Measurements from ENCODE around the gene ZDBF2.
"Not testable (repeated sequence)": the region's sequence is repeated elsewhere in the genome, so short reads cannot be mapped to it uniquely, and the experiment has no call there.

The ZDBF2 gene

DNA sequence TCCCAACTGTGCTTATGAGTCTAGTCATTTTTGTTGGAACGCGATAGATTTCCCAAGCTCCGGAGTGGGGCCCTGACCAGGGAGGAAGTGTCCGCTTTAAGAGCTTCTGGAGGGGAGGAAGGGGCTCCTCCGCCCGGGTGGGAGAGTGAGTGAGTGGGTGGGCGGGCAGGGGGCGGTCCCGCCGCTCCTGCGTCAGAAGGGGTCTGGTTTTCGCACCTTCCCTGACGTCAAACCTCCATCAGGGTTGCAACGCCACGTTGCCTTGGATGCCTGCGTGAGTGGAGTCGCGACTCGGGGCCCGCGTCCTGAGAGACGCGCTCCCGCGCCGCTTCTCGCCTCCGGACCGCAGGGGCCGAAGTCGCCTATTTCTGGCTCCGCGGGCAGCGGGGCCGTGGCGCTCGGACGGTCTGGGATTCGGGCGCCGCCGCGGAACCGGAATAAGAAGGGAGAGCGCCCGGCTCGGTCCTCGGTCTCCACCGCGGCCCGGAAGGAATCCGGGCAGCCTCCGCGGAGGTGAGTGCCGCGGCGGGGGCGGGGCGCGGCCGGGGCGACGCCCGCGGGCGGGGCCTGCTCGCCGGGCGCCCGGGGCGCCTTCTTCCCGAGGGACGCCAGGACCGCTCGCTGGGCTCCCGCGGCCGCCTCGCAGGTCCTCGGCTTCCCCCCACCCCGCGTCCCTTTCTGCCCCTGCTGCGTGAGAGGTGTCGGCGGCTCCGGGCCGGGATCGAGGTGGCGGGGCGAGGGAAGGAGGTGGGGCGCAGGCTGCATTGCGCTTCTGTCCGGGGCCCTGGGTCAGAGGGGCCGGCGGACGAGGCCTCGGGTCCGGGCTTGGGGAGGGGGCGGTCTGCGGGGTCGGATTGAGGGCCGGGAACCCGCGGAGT, at the start of gene ZDBF2:
Gene ZDBF2, plus strand, starts transcription at position 230 of the 878 bp plus-strand sequence. CDS start 7,187 bp downstream, outside the sequence.
- DNase-seq = no peak

DNA sequence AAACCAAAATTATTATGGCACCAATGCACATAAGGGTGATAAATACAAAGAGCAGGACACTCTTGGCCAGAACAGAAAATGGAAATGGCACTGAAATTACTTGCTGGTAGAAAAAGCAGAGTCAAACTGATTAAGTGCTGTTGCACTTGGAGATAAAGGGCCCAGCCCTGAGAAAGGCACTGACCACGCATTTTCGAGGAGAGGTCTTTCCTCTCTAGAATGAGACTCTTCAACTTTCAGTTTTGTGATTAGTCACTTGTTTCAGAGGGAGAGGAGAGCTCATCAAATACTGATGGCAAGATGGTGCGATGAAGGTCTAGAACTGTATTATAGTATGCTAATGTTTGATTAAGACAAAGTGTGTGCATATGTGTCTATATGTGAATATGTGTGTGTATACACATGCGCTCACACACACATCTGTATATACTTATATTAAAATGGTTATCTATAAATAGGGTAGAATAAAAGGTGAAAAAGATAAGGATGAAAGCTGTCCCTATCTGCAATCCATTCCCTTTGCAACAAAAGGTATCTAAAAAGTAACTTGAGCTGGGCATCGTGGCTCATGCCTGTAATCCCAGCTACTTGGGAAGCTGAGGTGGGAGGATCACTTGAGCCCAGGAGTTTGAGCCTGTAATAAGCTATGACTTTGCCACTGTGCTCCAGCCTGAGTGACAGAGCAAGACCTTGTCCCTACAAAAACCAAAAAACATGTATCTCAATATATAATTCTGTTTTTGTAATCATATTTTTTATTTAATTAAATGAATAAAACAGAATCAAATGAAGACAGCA, 48.8 kb upstream of the ZDBF2 start:
- no peak for DNase-seq

DNA sequence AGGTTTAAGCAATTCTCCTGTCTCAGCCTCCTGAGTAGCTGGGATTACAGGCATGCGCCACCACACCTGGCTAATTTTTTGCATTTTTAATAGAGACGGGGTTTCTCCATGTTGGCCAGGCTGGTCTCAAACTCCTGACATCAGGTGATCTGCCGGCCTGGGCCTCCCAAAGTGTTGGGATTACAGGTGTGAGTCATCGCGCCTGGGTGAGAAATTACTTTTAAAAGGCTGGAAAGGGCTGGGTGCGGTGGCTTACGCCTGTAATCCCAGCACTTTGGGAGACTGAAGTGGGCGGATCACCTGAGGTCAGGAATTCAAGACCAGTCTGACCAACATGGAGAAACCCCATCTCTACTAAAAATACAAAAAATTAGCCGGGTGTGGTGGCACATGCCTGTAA, 45.8 kb upstream of the ZDBF2 start:
- DNase-seq = not testable (repeated sequence)

DNA sequence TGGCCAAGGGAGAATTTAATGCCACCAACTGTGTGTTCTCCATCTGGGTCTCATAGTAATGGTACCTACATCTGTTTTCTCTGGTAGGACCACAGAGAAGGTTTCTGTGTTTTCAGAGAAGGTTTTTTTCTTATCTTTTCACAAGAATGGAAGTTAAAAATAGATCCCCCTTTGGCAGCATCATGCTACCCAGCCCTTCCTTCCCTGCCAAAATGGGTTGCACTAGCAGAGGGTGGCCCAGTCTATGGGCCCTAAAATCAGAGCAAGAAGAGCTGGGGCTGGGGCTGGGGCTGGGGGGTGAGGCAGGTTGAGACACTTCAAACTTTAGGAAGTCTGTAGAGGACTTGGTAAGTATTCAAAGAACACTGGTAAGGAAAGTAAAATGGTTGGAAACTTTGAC, 44.8 kb upstream of the ZDBF2 start:
- DNase-seq = no peak

DNA sequence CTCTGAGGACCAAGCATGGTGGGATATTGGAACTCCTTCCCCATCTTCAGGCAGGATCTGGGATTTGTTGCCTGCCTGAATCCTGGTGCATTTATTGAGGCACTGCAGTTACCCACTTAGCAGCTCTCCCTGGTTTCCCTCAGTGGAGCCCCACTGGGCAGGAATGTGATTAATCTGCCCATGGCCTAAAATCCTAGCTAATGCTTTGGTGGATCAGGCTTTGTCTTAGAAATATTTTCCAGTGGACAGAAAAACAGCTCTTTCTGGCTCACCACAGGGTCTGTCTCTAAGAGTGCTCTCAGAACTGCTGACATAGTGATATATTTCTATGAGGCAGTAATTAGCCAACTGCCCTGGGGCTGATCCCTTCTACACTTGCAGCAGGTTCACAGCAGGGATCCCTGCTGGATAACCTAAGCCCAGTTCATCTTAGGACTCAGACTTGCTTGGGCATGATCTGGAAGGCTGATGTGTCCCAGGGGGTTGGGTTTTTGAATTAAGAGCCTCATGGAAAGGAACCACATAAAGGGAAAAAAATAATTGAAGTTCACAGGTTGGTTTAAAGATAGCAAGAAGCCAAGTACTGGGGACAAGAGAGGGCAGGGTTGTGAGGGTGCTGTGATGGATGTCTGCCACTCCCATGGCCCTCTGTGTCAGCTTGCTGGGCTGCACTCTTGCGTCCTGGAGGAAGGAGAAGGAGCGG, 44.3 kb upstream of the ZDBF2 start:
- no peak for DNase-seq

DNA sequence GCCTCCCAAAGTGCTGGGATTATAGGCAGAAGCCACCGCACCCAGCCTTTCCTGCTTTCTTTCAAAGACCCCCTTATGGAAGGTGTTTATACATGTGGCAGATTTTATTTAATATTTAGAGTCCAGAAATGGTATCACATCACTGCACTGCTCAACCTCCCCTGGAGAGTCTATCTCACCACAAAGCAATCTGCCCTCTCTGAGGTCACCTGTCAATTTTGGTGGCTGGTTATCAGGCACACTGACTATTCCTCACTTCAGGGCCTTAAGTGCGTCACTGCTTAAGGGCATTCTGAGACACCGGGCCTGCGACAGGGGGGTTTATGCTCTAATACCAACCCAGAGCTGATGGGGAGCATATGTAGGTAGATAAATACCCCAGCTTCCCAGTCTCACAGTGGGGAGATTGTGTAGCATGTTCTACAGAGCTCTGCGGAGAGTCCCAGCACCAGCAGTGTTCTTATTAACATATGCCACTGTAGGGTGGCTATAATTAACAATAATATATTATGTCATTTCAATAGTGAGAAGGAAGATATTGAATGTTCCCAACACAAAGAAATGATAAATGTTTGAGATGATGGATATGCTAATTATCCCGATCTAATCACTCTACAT, 42.7 kb upstream of the ZDBF2 start:
- no peak for DNase-seq

DNA sequence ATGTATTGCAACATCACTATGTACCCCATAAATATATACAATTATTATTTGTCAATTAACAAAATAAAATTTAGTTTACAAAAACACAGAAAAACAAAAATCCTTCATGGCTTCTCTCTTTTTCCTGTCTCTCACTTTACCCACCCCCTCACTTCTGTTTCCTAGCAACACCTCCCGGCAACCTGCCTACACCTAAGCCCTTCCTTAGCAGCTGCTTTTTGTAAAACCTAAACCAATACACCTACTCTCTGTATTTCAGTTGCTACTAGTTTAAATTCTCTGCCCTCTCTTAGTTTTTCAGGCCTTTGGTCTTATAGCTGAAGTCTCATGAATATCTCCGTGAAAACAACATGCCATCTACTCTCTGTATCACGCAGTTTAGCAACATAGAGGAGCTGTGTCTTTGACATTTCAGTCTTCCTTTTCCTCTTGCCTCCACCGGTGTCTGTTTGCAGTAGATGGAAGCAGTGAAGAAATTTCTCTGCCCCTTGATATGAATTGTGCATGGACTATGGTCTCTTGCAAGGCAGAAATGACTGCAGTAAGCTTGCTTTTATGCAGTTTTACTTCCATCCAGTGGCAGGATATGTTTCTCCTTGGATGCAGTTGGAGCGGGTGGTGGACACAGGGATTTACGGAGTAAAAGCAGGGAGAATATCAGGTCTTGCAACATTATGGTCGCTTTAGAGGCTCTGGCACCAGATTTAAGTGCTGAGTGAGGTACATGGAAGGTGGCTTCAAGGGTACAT, 42.0 kb upstream of the ZDBF2 start:
- no peak for DNase-seq

DNA sequence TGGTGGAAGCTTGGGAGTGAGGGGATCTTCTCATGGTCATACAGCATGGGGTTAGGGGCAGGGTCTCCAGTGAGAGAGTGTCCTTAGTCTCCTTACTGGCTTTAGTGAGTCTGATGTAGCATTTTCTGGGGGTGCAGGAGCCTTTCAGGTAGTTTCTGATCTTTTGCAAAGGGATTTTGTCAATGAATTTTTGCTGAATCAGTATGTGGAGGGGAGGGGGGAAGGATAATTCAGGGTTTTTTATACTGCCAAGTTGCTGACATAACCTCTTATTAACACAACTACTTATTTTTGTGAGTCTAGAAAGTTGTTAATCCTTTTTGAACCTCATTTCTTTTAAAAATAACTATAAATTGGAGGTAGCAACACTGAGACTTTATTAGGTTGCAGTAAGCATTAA, 35.3 kb upstream of the ZDBF2 start:
- no peak for DNase-seq

DNA sequence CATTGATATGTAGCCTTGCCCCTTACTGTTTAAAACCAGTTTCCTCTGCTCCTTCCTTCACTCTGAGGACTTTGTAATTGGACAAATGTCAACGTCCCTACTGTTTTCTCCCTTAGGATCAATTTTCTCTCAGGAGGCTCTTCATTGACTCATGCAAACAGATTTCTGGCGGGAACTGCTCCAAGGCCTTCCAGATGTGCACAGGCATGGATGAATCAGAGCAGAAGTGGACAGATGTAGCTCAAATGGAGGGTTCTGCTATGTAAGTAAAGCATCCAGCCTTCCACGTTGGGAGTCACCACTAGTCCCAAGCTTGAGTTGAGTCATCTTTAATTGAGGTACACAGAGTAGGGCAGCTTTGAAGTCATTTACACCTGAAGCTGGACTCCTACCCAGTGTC, 34.1 kb upstream of the ZDBF2 start:
- no peak for DNase-seq

DNA sequence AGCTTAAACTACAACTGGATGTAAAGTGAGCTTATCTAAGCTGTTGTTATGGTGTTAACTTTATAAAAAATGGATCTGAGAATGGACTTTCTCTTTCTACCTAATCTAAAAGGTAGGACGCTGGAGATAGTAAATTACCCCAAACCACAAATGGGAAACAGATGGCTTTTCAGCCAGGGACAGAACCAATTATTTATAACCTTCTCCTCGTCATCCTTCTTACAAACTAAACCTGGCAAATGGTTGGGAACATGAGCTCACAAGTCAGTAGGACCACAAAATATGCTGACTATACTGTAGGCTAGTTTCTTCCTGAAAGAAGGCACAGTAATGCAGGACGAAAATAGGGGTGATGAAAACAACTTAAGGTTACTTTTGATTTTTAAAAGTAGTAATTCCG, 32.7 kb upstream of the ZDBF2 start:
- DNase-seq = no peak

DNA sequence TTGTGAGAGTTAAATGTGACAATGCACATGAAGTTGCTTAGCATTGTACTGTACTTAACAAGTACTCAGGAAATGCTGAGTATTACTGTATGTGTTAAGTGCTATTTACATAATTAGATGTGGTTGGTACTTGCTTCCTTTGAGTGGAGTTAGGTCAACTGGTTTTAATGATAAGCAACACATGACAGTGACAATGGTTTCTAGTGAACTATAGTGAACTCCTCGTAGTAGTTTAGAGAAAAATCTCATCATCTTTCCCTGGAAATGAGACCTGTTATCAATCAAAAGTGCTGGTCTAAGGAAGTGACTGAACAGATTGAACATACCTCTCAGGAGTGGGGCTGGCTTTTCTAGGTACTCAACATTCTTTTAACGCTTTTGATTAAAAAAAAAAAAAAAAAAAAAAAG, 29.2 kb upstream of the ZDBF2 start:
- DNase-seq = no peak

DNA sequence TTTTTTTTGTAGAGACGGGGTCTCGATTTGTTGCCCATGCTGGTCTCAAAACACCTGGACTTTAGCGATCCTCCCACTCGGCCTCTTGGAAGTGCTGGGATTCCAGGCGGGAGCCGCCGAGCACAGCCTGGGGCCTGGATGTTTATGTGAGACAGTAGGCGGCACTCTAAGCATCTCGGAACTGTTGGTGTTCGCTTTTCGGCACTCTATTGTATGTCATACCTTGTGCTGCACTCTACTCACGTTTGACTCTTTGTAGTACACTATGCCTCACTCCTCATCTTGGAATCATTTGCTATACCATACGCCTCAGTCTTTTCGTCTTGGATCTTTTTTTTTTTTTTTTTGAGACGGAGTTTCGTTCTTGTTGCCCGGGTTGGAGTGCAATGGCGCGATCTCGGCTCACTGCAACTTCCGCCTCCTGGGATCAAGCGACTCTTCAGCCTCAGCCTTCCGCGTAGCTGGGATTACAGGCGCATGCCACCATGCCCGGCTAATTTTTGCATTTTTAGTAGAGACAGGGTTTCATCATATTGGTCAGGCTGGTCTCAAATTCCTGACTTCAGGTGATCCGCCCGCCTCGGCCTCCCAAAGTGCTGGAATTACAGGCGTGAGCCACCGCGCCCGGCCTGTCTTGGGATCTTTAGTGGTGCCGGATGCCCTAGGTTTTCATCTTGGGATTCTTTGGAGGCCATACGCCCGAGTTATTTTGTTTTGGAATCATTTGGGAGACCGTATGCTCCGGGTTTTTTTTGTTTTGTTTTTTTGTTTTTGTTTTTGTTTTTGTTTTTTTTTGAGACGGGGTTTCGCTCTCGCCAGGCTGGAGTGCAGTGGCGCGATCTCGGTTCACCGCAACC, 24.2 kb upstream of the ZDBF2 start:
- no peak for DNase-seq

DNA sequence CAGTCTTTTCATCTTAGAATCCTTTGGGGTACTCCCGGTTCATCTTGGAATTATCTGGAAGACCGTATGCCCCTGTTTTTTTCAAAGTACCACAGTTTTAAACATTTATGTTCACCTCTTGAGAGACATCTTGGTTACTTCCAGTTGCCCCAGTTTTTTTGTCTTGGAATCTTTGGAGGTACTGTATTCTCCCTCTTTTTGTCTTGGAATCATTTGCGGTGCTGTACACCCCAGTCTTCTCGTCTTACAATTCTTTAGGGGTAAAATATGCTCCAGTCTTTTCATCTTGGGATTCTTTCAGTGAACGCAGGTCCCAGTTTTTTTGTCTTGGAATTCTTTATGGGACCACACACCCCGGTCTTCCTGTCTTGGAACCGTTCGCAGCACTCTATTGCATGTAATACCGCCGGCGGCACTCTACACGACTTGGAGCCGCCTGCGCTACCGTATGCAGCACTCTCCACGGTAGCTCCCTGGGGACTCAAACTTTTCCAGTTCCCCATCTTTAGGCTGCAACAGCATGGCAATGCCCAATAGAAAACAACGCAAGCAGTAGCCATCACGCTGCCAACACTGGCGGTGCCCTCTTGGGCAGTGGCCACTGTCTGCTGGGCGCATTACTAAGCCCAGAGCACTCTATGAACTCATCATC, 21.2 kb upstream of the ZDBF2 start:
- no peak for DNase-seq

DNA sequence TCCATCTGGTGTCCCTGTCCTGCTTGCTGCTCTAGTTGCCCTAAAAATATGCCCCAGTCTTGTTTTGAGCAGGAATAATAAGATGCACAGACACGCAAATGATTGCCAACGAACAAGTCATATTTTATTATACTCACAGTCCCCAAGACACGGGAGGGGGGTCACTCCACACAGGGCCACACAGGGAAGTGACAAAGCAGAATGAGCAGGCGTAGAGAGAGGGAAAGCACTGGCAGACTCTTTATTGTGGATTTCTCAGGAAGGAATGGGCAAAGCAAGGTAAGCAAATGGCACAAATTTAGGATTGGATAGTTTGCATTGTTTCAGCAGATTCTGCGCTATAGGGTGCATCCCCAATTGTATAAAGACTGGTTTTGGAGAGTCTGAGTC, 20.7 kb upstream of the ZDBF2 start:
- DNase-seq = no peak

DNA sequence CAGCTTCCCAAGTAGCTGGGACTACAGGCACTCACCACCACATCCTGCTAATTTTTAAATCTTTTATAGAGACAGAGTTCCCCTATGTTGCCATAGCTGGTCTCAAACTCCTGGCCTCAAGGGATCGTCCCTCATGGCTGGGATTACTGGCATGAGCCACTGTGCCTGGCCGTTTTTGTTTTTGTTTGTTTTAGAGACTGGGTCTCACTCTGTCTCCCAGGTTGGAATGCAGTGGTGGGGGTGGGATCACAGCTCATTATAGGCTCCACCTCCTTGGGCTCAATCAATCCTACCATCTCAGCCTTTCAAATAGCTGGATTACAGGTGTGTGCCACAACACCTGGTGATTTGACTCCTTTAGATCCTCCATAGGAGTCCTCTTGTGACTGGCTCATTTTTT, 19.5 kb upstream of the ZDBF2 start:
- no peak for DNase-seq

DNA sequence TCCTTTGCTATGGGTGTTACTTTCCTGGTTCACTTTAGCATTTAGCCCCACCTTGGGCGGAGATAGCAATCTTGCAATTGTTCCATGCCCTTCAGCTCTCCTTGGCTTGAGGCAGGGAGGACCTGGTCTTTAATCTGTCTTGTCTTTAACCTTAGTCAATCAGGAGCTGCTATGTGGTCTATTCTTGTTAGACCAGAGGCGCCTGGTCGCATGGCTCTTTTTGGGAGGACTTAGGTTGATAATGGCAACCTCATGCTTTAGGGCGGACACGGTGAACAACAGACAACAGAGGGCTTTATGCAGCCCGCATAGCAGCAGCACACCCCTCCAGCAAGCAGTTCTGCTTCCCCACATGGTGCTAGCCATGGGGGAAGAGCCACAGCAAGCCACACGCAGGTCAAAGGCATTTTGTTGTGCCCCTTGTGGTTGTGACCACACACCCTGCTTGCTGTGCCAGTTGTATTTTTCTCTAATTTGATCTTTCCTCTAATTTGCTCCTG, 17.7 kb upstream of the ZDBF2 start:
- DNase-seq = no peak

DNA sequence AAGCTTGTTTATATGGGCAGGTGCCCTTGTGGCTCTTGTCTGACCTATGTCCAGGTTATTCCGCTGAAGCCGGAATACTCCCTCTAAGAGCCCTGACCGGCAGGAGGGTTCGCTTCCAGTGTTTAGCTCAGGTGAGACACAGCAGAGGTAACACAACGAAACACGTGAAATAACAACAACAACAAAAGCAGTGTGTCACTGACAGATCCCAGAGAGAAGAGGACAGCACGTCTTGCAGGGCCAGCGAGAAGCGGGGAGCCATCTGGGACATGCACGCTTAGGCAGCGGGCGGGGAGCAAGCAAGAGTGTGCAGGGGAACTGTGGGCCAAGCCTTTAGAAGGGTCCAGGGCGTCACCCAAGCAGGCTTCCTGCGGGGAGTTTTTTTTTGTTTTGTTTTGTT, 17.1 kb upstream of the ZDBF2 start:
- DNase-seq = no peak

DNA sequence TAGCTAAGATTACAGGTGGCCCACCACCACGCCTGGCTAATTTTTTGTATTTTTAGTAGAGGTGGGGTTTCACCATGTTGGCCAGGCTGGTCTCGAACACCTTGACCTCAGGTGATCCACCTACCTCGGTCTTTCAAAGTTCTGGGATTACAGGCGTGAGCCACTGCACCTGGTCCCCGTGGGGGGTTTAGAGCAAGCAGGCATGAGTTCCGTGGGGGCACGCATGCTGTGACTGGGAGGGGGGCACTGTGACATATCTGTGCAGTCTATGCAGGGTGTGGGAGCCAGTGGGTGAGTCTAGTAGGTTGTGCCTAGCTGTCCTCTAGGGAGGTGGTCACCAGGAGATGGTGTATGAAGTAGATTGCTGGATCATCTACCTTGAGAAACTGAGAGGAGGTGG, 16.6 kb upstream of the ZDBF2 start:
- DNase-seq = no peak

DNA sequence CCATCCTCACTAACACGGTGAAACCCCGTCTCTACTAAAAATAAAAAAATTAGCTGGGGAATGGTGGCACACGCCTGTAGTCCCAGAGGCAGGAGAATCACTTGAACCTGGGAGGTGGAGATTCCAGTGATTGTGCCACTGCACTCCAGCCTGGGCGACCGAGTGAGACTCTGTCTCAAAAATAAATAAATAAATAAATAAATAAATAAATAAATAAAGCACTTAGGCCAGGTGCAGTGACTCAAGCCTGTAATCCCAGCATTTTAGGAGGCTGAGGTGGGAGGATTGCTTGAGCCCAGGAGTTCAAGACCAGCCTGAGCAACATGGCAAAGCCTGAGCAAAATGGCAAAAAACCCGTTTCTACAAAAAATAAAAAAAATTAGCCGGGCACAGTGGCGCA, 15.8 kb upstream of the ZDBF2 start:
- DNase-seq = not testable (repeated sequence)

DNA sequence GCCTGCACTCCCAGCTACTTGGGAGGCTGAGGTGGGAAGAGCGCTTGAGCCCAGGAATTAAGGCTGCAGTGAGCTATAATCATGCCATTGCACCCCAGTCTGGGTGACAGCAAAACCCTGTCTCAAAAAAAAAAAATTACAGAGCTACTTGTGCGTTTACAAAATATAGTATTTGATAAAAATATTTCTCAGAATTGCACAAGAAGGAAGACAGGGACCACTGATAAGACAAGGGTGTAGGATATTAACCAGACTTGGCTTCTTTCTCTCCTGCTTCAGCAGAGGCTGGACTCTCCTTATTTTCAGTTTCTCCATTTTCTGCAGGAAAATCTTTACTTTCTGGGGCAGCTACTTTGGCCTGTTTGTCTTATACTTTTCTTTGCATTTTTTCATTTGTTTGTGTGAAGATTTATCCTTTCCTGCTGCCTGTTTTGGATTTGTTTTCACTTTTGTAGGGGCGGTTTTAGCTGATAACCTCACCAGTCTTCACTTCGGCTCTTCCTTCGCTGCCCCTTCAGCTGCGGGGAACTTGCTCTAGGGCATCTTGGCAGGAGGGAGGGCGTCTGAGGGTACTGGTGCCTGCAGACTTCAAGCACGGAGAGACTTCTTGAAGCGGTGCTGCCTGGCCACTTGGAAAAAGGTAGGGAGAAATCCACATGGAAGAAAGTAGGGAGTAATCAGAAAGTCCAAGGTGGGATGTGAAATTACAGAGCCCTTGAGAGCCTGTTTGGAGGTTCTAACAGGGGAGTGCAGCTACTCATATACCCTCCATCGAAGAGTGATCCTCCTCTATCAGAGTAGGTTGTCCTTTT, 14.9 kb upstream of the ZDBF2 start:
- no peak for DNase-seq
